Endothelial cell (in vitro differentiated cells): ENCODE results near the gene HERC6. TPM values are rescaled to one million over a fixed set of nuclear protein-coding genes. Genes with fewer than 3 reads are reported as not detected.

ENCODE experiments used
- DNase-seq: peaks from one replicate; pipeline ENCODE4 v3.0.0; 2021; ENCODE audit warnings: low spot score
- H3K27ac Mint-ChIP-seq: one replicate; pipeline ENCODE4 v1.8.0; 2021; ENCODE audit warnings: mixed read lengths, inconsistent platforms; ENCODE audit not compliant: unreplicated experiment
- H3K27me3 Mint-ChIP-seq: one replicate; pipeline ENCODE4 v1.8.0; 2021; ENCODE audit warnings: mild to moderate bottlenecking, moderate library complexity, mixed read lengths, inconsistent platforms; ENCODE audit not compliant: unreplicated experiment
- H3K36me3 Mint-ChIP-seq: one replicate; pipeline ENCODE4 v1.8.0; 2021; ENCODE audit warnings: mild to moderate bottlenecking, low read depth, mixed read lengths, inconsistent platforms; ENCODE audit not compliant: unreplicated experiment
- H3K4me1 Mint-ChIP-seq: one replicate; pipeline ENCODE4 v1.8.0; 2021; ENCODE audit warnings: mild to moderate bottlenecking, mixed read lengths, inconsistent platforms; ENCODE audit not compliant: unreplicated experiment
- H3K4me3 Mint-ChIP-seq: one replicate; pipeline ENCODE4 v1.8.0; 2021; ENCODE audit warnings: mild to moderate bottlenecking, mixed read lengths, inconsistent platforms; ENCODE audit not compliant: unreplicated experiment
- H3K9me3 Mint-ChIP-seq: one replicate; pipeline ENCODE4 v1.8.0; 2021; ENCODE audit warnings: mixed read lengths, inconsistent platforms; ENCODE audit not compliant: unreplicated experiment
- CTCF ChIP-seq: fragments of 200-600 bp; sonication (generic); IDR thresholded peaks from one replicate; pipeline ENCODE4 v1.5.0; 2021; ENCODE audit warnings: antibody characterized with exemption; ENCODE audit not compliant: unreplicated experiment
- total RNA-seq: library from RNA; stranded (reverse); fragmentation: NEBNext Ultra II Directional; extraction: Animal tissue kit (Norgen Biotek cat#: 25700); gene quantifications from one replicate; pipeline ENCODE4 v1.2.1, GENCODE V29; 2021; ENCODE audit not compliant: unreplicated experiment

The HERC6 gene
- total RNA-seq, 1 donor from 2014 or later: 3.2 TPM

- H3K4me1 Mint-ChIP-seq: no peaks in the 10 kb centered on the region
- DNase-seq: no peak
- H3K27me3 Mint-ChIP-seq: peaks cover 2% of the 10 kb centered on the region
- no peaks in the 10 kb centered on the region for H3K9me3 Mint-ChIP-seq
- TF ChIP-seq CTCF: no peak
- H3K27ac Mint-ChIP-seq: no peak overlapping the region
- H3K36me3 Mint-ChIP-seq: peaks cover 4% of the 10 kb centered on the region
- no peak overlapping the region for H3K4me3 Mint-ChIP-seq
These were observed 70.6 kb downstream of the HERC6 start for GRCh38 chr4:88449290-88449689.

GRCh38 chr4:88451205-88451604 lies 72.6 kb downstream of the HERC6 start:
- peaks cover 2% of the 10 kb centered on the region for H3K27me3 Mint-ChIP-seq
- no peak for DNase-seq
- no peak for TF ChIP-seq CTCF
- H3K4me3 Mint-ChIP-seq: no peak overlapping the region
- H3K27ac Mint-ChIP-seq: no peak overlapping the region
- peaks cover 4% of the 10 kb centered on the region for H3K36me3 Mint-ChIP-seq
- peaks cover 2% of the 10 kb centered on the region for H3K4me1 Mint-ChIP-seq
- H3K9me3 Mint-ChIP-seq: no peaks in the 10 kb centered on the region

GRCh38 chr4:88452912-88453311 lies 74.3 kb downstream of the HERC6 start:
- Mint-ChIP-seq H3K36me3 (peaks cover 6% of the 10 kb centered on the region), H3K27ac (no peak overlapping the region), H3K9me3 (no peaks in the 10 kb centered on the region), H3K4me3 (no peak overlapping the region), H3K4me1 (peaks cover 6% of the 10 kb centered on the region), H3K27me3 (peaks cover 4% of the 10 kb centered on the region)
- no peak for TF ChIP-seq CTCF
- no peak for DNase-seq

DNA sequence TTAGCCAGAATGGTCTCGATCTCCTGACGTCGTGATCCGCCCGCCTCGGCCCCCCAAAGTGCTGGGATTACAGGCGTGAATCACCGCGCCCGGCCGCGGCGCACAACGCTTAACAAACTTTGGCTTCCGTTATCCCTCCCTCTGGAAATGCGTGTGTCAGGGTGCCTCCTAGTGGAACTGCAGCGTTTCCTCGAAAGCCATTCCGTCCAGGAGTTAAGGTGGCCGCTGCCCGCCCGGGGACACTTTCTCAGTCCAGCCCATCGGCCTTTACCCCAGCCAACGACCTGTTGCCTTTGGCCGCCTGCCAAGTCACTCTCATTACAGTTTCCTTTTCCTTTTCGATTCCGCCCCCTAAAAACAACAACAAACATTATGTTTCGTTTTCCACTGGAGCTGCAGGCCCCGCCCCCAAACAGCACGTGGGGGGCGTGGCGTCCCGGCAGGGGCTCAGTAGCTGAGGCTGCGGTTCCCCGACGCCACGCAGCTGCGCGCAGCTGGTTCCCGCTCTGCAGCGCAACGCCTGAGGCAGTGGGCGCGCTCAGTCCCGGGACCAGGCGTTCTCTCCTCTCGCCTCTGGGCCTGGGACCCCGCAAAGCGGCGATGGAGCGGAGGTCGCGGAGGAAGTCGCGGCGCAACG lies 78.1 kb downstream of the HERC6 start, which contains the start of gene HERC5:
HERC5 (plus strand) TSS at position 450 of the 637 bp plus-strand sequence; CDS start at position 601, 151 bp downstream.
- peak within 1 kb of the TSS; percentile 93 for H3K4me3 Mint-ChIP-seq
- peak; percentile 17 for TF ChIP-seq CTCF
- H3K9me3 Mint-ChIP-seq: no peaks in the 10 kb centered on the region
- peaks cover 8% of the 10 kb centered on the region for H3K4me1 Mint-ChIP-seq
- H3K27ac Mint-ChIP-seq: peak within 1 kb of the TSS; percentile 92
- peak; percentile 95 for DNase-seq
- H3K27me3 Mint-ChIP-seq: peaks cover 6% of the 10 kb centered on the region
- peaks cover 9% of the 10 kb centered on the region for H3K36me3 Mint-ChIP-seq

DNA sequence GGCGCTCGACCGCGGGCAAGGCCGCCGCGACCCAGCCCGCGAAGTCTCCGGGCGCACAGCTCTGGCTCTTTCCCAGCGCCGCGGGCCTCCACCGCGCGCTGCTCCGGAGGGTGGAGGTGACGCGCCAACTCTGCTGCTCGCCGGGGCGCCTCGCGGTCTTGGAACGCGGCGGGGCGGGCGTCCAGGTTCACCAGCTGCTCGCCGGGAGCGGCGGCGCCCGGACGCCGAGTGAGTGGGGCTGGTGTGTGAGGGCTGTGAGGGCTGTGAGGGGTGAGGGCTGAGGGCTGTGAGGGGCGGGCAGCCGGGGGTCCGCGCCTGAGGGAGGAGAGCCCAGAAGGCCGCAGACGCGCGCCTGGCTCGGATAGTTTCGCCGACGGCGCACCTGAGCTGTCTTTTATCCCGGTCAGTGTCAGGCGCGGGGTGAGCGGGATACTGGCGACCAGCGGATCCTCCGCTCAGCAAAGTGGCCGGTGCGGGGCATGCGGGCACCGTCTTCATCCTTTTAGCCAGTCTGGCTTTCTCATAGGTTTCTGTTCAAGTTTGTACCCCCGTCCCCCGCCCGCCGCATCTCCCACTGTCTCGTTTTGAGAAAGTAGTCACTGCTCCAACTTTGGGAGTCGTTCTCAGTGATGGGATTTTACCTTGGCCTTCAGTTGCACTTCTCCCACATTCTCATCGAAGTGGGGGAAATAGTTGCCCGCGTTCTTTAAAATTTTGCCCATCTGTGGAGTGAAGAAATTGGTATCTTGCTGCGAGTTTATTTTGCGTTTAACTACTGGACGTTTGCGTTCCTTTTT lies 78.9 kb downstream of the HERC6 start:
- H3K27ac Mint-ChIP-seq: peak overlapping the region; percentile 32
- TF ChIP-seq CTCF: no peak
- H3K9me3 Mint-ChIP-seq: no peaks in the 10 kb centered on the region
- H3K4me3 Mint-ChIP-seq: peak overlapping the region; percentile 88
- H3K27me3 Mint-ChIP-seq: peaks cover 6% of the 10 kb centered on the region
- peak; percentile 52 for DNase-seq
- peaks cover 11% of the 10 kb centered on the region for H3K36me3 Mint-ChIP-seq
- peaks cover 8% of the 10 kb centered on the region for H3K4me1 Mint-ChIP-seq
